Thyroid gland (tissue), 4 donors: Measurements from ENCODE around the gene RPH3AL. TPM values are rescaled to one million over a fixed set of nuclear protein-coding genes. Genes with fewer than 3 reads are reported as not detected.

ENCODE experiments used
- DNase-seq, 2 donors: peaks; one replicate each; pipeline ENCODE4 v3.0.0-alpha.2; 2019
- H3K27ac ChIP-seq, 3 donors: fragments of 200-600 bp; sonication (generic); 1 replicate in 2 of 3; 2 replicates in 1 of 3; pipeline ENCODE4 v1.5.1; 2016 to 2019; ENCODE audit warnings: mild to moderate bottlenecking in 1 of 3, moderate library complexity in 1 of 3
- H3K27me3 ChIP-seq: fragments of 200-600 bp; sonication (generic); one replicate; pipeline ENCODE4 v1.5.1; 2019
- H3K36me3 ChIP-seq, 2 donors: fragments of 200-600 bp; sonication (generic); one replicate each; pipeline ENCODE4 v1.5.1; 2016 to 2019
- H3K4me1 ChIP-seq, 2 donors: fragments of 200-600 bp; sonication (generic); one replicate each; pipeline ENCODE4 v1.5.1; 2017 to 2019
- H3K4me3 ChIP-seq, 3 donors: fragments of 200-600 bp; sonication (generic); replicated peaks in 1 of 3; 1 replicate in 2 of 3; 2 replicates in 1 of 3; pipeline ENCODE4 v1.5.1; 2016; ENCODE audit warnings: mild to moderate bottlenecking in 1 of 3
- H3K9me3 ChIP-seq: fragments of 200-600 bp; sonication (generic); one replicate; pipeline ENCODE4 v1.5.1; 2017
- CTCF ChIP-seq, 6 experiments: fragments of 200-600 bp in 3 of 6; fragments of 450-650 bp in 3 of 6; sonication (generic) in 3 of 6; IDR thresholded peaks; one replicate each; pipeline ENCODE4 v1.5.1; 2016 to 2019; ENCODE audit warnings: antibody characterized with exemption in 6 of 6, mild to moderate bottlenecking in 2 of 6, inconsistent platforms in 1 of 6, moderate library complexity in 1 of 6
- POLR2A ChIP-seq, 2 donors: fragments of 450-650 bp; IDR thresholded peaks; one replicate each; pipeline ENCODE4 v1.6.1; 2017; ENCODE audit warnings: antibody characterized with exemption in 2 of 2, mild to moderate bottlenecking in 2 of 2, moderate library complexity in 1 of 2
- WGBS, 2 donors: methylation state at CpG; one replicate each; pipeline ENCODE4 v1.1.5; 2017; 5-methylcytosine and 5-hydroxymethylcytosine counted together
- intact Hi-C: fragments of 100-400 bp; cut with DNase I; formaldehyde crosslinking; loops from one replicate; pipeline ENCODE4 v1.15.1; 2023
- total RNA-seq, 4 donors: library from RNA; depleted of rRNA; stranded (reverse); fragments of >200 nt; gene quantifications; one replicate each; pipeline ENCODE4 v1.2.3, GENCODE V29; 2016

Gene RPH3AL
- total RNA-seq, 4 donors from 2014 or later = 19.1 to 47.7 (median 42.5) TPM

GRCh38 chr17:259341-259976 is 93.1 kb downstream of the RPH3AL start:
- no peak for DNase-seq
- TF ChIP-seq CTCF (IDR thresholded peaks at IDR 0.05) (no peak), POLR2A (IDR thresholded peaks at IDR 0.05) (no peak)
- Histone ChIP-seq H3K27ac (no peak overlapping the region), H3K4me3 (no peak overlapping the region), H3K36me3 (peaks cover 0 to 2% of the 10 kb centered on the region in 2 donors), H3K27me3 (no peaks in the 10 kb centered on the region), H3K9me3 (no peaks in the 10 kb centered on the region), H3K4me1 (no peaks in the 10 kb centered on the region)
- intact Hi-C loops = no loop called here
- WGBS, 2 donors = 84 to 92% methylated on average over 22 of the region's 22 CpGs

GRCh38 chr17:258906-259305 is 93.7 kb downstream of the RPH3AL start:
- Histone ChIP-seq H3K9me3 (no peaks in the 10 kb centered on the region), H3K27me3 (no peaks in the 10 kb centered on the region), H3K36me3 (peaks cover 0 to 2% of the 10 kb centered on the region in 2 donors), H3K4me3 (no peak overlapping the region), H3K27ac (no peak overlapping the region), H3K4me1 (no peaks in the 10 kb centered on the region)
- 96 to 100% methylated on average over 6 to 12 of the region's 12 CpGs for WGBS, 2 donors
- DNase-seq = no peak
- intact Hi-C loops = no loop called here
- TF ChIP-seq POLR2A (IDR thresholded peaks at IDR 0.05) (no peak), CTCF (IDR thresholded peaks at IDR 0.05) (no peak)

GRCh38 chr17:258045-258734 is 94.4 kb downstream of the RPH3AL start:
- DNase-seq = no peak
- Histone ChIP-seq H3K9me3 (no peaks in the 10 kb centered on the region), H3K36me3 (no peaks in the 10 kb centered on the region), H3K4me3 (no peak overlapping the region), H3K4me1 (no peaks in the 10 kb centered on the region), H3K27me3 (no peaks in the 10 kb centered on the region), H3K27ac (no peak overlapping the region)
- TF ChIP-seq CTCF (IDR thresholded peaks at IDR 0.05) (no peak), POLR2A (IDR thresholded peaks at IDR 0.05) (no peak)
- intact Hi-C loops = no loop called here
- 80 to 86% methylated on average over 22 to 23 of the region's 23 CpGs for WGBS, 2 donors

- Histone ChIP-seq H3K27me3 (no peaks in the 10 kb centered on the region), H3K4me3 (no peak overlapping the region), H3K9me3 (no peaks in the 10 kb centered on the region), H3K4me1 (peaks cover 0 to 3% of the 10 kb centered on the region in 2 donors), H3K27ac (no peak overlapping the region), H3K36me3 (no peaks in the 10 kb centered on the region)
- intact Hi-C loops = no loop called here
- 92 to 97% methylated on average over 19 to 23 of the region's 29 CpGs for WGBS, 2 donors
- no peak for DNase-seq
- no peak for TF ChIP-seq CTCF (IDR thresholded peaks at IDR 0.05)
- TF ChIP-seq POLR2A (IDR thresholded peaks at IDR 0.05) = no peak
Measured at GRCh38 chr17:253091-253846, 99.3 kb downstream of the RPH3AL start.

GRCh38 chr17:252456-252855 is 100.2 kb downstream of the RPH3AL start:
- H3K36me3 ChIP-seq = no peaks in the 10 kb centered on the region
- TF ChIP-seq CTCF (IDR thresholded peaks at IDR 0.05) (no peak), POLR2A (IDR thresholded peaks at IDR 0.05) (no peak)
- H3K4me1 ChIP-seq = peaks cover 0 to 8% of the 10 kb centered on the region in 2 donors
- no peak for DNase-seq
- intact Hi-C loops = no loop called here
- 93 to 94% methylated on average over 13 of the region's 13 CpGs for WGBS, 2 donors
- H3K9me3 ChIP-seq = no peaks in the 10 kb centered on the region
- no peak overlapping the region for H3K4me3 ChIP-seq
- no peaks in the 10 kb centered on the region for H3K27me3 ChIP-seq
- H3K27ac ChIP-seq = no peak overlapping the region
